Esophagus muscularis mucosa (tissue), 3 donors: Measurements from ENCODE around the gene CLGN.

Experiments used
- CTCF ChIP-seq, 3 experiments: fragments of 200-600 bp in 2 of 3; fragments of 450-650 bp in 1 of 3; sonication (generic) in 2 of 3; IDR thresholded peaks; one replicate each; pipeline ENCODE4 v1.5.1; 2017 to 2019; ENCODE audit warnings: antibody characterized with exemption in 3 of 3, mild to moderate bottlenecking in 2 of 3, moderate library complexity in 1 of 3
- POLR2A ChIP-seq: fragments of 450-650 bp; IDR thresholded peaks from one replicate; pipeline ENCODE4 v1.6.1; 2017; ENCODE audit warnings: antibody characterized with exemption, moderate library complexity, mild to moderate bottlenecking, low read depth

GRCh38 chr4:140469791-140470733 lies 42.6 kb upstream of the CLGN start:
- TF ChIP-seq CTCF (IDR thresholded peaks at IDR 0.05) (no peak), POLR2A (no peak)
